ENCODE results near the gene TRIM40.

- TF ChIP-seq SIN3A (IDR thresholded peaks at IDR 0.05; ENCODE audit: borderline replicate concordance, insufficient read depth, low read length): no peak
- TF ChIP-seq POLR2AphosphoS5 (IDR thresholded peaks at IDR 0.05; ENCODE audit: low read depth, low read length): no peak
Measured at GRCh38 chr6:30162265-30163089, 26.5 kb downstream of the TRIM40 start.

Measured in PFSK-1 (cell line).